ENCODE results near the gene CRLF1.

Gene CRLF1

DNA sequence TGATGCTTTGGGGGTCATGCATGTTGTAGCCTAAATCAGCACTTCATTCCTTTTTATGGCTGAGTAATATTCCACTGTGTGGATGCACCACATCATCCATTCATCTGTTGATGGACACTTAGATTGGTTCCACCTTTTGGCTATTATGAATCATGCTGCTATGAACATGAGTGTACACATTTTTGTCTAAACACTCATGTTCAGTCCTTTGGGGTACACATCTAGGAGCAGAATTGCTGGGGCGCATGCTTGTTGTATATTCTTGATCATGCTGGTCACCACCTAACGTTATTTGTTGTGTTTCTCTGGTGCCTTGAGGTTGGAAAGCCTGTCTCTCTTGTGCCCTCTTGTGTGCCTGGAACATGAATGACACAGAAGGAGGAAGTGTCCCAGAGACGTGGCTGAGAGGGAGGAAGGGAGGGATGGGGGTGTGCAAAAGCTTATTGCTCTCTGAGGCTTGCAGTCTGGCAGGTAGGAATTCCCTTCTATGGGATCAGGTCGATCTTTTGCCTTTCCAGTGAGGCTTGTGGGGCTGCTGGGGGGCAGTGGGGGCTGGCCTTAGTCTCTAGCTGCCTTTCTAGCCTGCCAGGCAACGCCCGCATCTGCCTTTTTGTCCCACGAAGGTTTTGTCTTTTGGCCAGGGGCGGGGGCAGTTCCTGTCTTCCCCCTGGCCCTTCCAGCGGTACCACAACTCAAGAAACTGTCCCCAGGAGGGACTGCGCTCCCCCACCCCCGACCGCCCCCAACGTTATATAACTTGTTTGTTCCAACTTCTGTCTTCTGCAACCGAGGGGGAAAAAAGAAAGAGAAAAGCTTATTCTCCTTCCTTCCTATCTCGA, 37.8 kb upstream of the CRLF1 start:
- Mint-ChIP-seq H3K4me3 (no peak overlapping the region), H3K27ac (no peak overlapping the region), H3K36me3 (ENCODE audit: low read depth) (no peaks in the 10 kb centered on the region), H3K9me3 (no peaks in the 10 kb centered on the region), H3K27me3 (no peaks in the 10 kb centered on the region), H3K4me1 (peaks cover 18% of the 10 kb centered on the region)
- DNase-seq = no peak
- no peak for ATAC-seq

DNA sequence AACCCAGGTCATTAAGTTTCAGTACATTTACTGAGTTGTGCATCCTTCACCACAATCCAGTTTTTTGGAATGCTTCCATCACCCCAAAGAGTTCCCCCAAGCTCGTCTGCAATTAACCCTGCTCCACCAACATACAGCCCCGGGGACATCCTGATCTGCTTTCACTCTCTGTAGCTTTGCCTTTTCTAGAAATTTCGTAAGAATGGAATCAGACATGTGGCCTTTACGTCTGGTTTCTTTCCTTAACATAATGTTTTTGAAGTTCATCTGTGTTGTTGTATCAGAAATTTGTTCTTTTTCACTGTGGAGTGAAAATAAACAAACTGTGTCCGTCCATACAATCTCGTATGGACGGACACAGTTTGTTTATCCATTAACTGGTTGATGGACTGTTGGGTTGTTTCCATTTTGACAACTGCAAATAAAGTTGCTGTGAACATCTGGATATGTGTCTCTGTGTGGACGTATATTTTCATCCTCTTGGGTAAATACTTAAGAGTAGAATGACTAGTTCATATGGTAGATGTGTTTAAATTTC, 33.2 kb upstream of the CRLF1 start:
- no peak overlapping the region for H3K4me3 Mint-ChIP-seq
- ATAC-seq (no peak), DNase-seq (no peak)
- no peak overlapping the region for H3K27ac Mint-ChIP-seq
- no peaks in the 10 kb centered on the region for H3K9me3 Mint-ChIP-seq
- no peaks in the 10 kb centered on the region for H3K36me3 Mint-ChIP-seq (ENCODE audit: low read depth)
- peaks cover 23% of the 10 kb centered on the region for H3K4me1 Mint-ChIP-seq
- H3K27me3 Mint-ChIP-seq = no peaks in the 10 kb centered on the region

DNA sequence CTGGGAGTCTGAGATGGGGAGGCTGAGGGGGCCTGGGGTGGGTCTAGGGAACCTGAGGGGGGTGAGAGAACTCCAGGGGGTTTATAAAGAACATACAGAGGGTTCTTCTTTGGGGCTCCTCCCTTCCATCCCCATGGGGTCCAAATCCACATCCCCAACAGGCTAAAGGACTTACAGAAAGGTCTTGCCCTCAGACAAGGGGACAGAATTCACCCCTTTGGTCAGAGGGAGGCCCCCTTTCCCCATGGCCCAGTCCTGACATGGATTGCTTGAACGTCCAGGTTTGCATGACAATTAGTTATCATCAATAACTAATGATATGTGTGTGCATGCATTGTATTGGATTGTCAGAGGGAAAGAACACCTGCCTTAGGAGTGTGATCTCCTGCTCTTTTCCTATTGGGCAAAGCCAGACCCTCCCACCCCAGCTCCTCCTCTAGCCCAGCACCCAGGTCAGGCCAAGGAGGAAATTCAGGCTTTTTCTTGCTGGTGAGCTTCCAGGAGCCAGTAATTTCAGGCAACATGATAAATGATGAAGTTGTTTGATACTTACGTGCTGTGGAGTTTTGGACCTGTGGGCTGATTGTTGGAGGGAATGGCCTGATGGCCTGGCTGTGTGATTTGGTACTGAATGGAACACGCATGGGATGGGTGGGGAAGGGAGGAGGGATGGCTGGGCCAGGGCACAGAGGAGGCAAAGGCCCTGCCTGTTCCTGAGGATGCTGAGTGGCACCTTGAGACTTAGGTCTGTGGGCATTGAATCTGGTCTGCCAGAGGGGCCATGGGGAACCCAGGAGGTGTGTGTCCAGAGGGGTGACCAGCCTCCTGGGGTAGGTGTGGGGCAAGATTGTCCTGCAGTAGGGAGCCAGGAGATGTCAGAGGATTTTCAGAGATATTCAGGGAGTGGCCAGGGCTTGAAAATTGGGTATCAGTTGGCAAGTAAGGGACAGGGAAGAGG, 31.4 kb upstream of the CRLF1 start:
- no peak for ATAC-seq
- DNase-seq = no peak

DNA sequence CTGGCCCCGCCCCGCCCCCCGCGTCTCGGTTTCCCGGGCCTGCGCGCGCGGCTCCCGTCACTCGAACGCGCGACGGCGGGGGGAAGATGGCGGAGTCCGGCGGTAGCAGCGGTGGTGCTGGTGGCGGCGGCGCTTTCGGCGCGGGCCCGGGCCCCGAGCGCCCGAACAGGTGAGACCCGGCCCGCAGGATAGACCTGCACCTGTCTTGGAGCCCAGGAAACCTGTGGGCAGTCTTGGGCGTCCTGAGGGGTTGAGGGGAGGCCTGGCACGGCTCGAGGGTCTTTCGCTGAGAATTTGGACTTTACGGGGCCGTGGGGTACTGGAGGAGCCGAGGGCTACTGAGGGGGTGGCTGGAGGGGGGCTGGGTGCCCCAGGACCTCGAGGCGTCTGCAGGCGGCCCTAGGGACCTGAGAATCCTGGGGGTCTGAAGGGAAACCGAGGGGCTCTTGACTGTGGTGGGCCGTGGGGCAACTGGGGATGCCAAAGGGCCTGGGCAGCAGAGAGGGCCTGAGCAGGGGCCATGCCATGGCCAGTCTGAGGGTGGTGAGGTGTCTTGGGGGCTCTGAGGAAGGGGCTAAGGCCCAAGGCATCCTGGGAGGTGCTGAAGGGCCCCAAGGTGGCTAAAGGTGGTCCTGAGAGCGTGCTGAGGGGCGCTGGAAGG, 30.5 kb upstream of the CRLF1 start, which contains the start of gene KLHL26:
Gene KLHL26, plus strand, starts transcription at position 60 of the 661 bp plus-strand sequence. Its CDS starts 27 bp downstream, at position 87.
- Mint-ChIP-seq H3K36me3 (ENCODE audit: low read depth) (no peaks in the 10 kb centered on the region), H3K4me3 (peak within 1 kb of the TSS; percentile 85), H3K4me1 (peaks cover 19% of the 10 kb centered on the region), H3K27me3 (peaks cover 2% of the 10 kb centered on the region), H3K9me3 (no peaks in the 10 kb centered on the region), H3K27ac (peak within 1 kb of the TSS; percentile 85)
- DNase-seq (no peak), ATAC-seq (no peak)

More for the DNA sequence above, 31.4 kb upstream of the CRLF1 start:
- Mint-ChIP-seq H3K4me1 (peaks cover 19% of the 10 kb centered on the region), H3K4me3 (peak overlapping the region; percentile 85), H3K36me3 (ENCODE audit: low read depth) (no peaks in the 10 kb centered on the region), H3K27ac (peak overlapping the region; percentile 72), H3K9me3 (no peaks in the 10 kb centered on the region), H3K27me3 (peaks cover 2% of the 10 kb centered on the region)

DNA sequence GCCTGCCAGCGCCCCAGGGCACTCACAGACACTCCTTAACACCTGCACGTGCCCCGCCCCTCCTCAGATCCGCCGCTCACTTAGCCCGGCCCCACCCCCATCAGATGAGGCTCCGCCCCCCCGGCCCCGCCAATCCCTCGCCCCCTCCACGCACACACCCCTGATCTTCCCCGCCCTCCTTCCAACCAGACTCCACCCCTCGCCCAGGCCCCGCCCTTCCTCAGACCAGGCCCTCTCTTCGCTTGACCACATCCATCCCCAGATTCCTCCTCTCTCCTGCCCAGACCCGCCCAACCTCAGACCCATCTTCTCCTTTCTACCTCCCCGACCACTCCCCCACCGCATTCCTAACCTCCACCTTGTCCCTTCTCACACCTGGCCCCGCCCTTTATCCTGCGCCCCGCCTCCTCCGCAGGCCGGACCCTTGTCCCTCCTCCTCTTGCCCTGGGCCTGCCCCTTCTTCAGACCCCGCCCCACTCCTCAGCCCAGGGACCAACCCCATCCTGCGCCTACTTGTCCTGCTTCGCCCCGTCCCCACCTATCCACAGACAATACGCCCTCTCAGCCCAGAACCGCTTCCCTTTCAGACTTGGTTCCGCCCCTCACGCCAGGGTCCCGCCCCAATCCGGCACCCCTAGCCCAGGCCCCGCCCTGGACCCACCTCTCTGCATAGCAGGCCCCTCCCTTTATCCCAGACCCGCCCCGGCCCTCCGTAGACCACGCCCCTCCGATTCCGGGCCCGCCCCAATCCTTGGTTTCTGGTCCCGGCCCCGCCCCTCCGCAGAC, 29.8 kb upstream of the CRLF1 start:
- H3K9me3 Mint-ChIP-seq = no peaks in the 10 kb centered on the region
- DNase-seq (peak; percentile 100), ATAC-seq (peak; percentile 92)
- H3K27ac Mint-ChIP-seq = peak overlapping the region; percentile 85
- no peaks in the 10 kb centered on the region for H3K36me3 Mint-ChIP-seq (ENCODE audit: low read depth)
- H3K27me3 Mint-ChIP-seq = peaks cover 2% of the 10 kb centered on the region
- peak overlapping the region; percentile 85 for H3K4me3 Mint-ChIP-seq
- H3K4me1 Mint-ChIP-seq = peaks cover 19% of the 10 kb centered on the region

DNA sequence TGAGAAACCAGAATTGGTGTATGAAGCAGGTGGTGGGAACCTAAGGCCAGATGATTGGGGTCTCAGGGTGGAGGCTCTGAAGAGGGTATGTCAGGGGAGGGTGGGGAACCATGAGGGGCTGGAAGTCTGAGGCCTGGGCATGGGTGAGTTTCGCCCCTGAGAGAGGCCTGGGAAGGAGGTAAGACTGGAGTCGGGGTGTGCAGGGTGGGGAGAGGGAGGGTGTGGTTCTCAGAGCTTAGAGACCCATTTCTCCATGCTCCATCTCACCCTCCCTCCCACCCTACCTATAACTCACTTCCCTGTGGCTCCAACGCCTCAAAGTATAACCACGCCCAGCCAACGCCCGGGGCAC, 29.2 kb upstream of the CRLF1 start:
- ATAC-seq (no peak), DNase-seq (no peak)
- no peaks in the 10 kb centered on the region for H3K9me3 Mint-ChIP-seq
- no peak overlapping the region for H3K27ac Mint-ChIP-seq
- H3K4me3 Mint-ChIP-seq = peak overlapping the region; percentile 85
- peaks cover 2% of the 10 kb centered on the region for H3K27me3 Mint-ChIP-seq
- no peaks in the 10 kb centered on the region for H3K36me3 Mint-ChIP-seq (ENCODE audit: low read depth)
- peaks cover 19% of the 10 kb centered on the region for H3K4me1 Mint-ChIP-seq

DNA sequence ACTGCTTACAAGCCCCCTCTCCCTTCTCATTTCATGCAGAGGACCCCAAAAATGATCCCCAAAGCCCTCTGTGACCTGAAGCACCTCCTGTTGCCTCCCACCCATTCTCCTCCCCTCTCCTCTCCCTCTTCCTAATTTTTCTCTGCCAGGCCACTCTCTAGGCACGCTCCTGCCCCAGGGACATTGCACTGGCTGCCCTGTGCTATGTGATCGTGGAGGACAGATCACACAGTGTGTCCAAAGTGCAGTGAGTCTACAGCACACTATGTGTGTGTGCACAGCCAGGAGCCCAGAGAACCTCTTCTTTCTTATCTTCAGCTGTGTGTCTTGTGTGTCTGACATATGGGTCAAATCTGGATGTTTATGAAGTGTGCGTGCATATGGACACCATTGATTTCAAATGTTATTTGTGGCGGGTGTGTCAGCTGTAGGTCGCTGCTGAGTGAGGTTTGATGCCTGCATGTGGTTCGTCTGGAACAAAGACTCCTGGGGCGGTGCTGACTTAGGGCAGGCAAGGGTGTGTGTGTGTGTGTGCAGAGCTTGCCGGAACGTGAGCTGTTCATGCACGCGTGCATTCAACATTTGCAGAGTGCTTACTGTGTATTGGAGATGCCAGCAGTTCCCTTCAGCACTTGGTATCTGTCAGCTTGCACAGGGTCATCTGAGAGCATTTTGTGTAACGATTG, 28.2 kb upstream of the CRLF1 start:
- Mint-ChIP-seq H3K4me1 (peaks cover 19% of the 10 kb centered on the region), H3K27ac (no peak overlapping the region), H3K9me3 (no peaks in the 10 kb centered on the region), H3K27me3 (peaks cover 2% of the 10 kb centered on the region), H3K36me3 (ENCODE audit: low read depth) (no peaks in the 10 kb centered on the region), H3K4me3 (no peak overlapping the region)
- no peak for ATAC-seq
- no peak for DNase-seq

DNA sequence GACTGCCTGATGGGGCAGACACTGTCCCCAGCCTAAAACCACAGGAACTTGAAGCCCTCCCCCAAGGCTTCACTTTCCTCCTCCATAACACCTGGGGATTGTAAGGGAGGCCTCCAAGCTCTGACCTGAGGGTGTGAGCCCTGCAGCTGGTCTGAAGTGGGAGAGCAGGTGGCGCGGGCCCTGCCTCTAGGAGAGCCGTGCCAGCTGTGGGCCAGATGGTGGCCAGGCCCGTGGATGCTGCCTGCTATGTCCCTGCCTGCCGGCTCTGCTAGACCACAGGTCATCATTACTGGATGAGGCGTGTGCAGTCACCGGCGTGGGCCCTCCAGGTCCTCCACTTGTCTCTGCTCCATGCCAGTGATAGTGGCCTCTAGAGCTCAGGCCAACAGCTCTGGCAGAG, 26.7 kb upstream of the CRLF1 start:
- Mint-ChIP-seq H3K9me3 (no peaks in the 10 kb centered on the region), H3K27me3 (peaks cover 2% of the 10 kb centered on the region), H3K27ac (no peak overlapping the region), H3K36me3 (ENCODE audit: low read depth) (no peaks in the 10 kb centered on the region), H3K4me3 (no peak overlapping the region), H3K4me1 (peaks cover 18% of the 10 kb centered on the region)
- ATAC-seq = no peak
- no peak for DNase-seq

DNA sequence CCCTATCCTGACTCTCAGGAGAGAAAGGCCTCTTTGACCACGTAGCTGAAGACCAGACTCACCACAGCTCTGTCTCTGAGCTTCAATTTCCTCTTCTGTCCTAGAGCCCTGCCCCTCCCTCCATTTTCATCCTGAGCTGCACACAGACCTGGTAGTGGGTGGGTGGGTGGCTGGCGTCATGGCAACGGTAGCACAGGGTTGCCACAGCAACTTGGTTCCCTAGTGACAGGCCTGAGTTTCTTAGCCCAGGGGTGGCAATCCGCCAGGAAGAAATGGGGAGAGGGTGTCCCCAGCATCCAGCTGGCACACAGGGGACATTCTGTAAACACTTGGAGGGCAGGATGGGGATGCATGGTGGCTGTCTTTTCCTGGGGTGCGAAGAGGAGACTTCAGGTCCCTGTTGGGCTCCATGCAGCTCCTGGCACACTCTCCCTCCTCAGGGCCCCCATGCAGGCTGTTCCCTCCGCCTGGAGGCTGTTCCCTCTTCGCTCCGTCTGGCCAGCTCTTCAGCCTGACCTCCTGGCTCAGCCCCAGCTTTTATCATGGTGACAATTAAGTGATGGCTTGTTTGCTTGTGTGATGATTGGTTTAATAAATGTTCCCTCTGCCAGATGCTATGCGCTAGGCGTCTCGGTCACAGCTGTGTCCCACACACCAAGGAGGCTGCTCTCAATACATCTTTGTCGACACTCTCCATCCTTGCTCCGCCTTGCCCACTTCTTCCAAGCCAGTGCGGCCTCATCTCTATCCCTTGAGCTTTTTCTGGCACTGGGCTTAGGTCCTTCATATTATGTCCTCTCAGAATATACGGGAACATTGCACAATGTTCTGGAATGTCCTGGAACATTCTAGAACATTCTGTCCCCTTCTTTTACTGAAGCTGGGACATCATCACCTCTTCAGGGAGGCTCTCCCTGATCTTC, 22.8 kb upstream of the CRLF1 start:
- Mint-ChIP-seq H3K36me3 (ENCODE audit: low read depth) (no peaks in the 10 kb centered on the region), H3K4me1 (no peaks in the 10 kb centered on the region), H3K4me3 (no peak overlapping the region), H3K9me3 (no peaks in the 10 kb centered on the region), H3K27me3 (no peaks in the 10 kb centered on the region), H3K27ac (peak overlapping the region; percentile 46)
- DNase-seq (no peak), ATAC-seq (no peak)

DNA sequence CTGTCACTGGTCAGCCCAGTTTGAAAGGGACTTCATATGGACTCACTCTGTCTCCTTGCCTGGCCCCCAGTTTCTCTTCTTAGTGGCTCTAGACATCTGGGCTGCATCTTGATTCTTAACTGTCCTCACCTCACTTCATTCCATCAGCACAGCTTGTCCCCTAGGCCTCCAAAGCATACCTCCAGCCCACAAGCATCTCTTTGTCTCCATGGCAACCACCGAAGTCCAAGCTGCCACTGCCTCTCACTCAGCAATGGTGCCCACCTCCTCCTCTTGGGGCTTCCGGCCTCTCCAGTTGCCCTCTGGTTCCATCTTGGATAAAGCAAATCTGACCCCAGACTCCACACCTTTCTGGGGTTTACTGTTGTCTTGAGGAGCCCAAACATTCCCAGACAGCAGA, 20.3 kb upstream of the CRLF1 start:
- no peaks in the 10 kb centered on the region for H3K4me1 Mint-ChIP-seq
- H3K27ac Mint-ChIP-seq = no peak overlapping the region
- H3K4me3 Mint-ChIP-seq = no peak overlapping the region
- DNase-seq (no peak), ATAC-seq (no peak)
- H3K9me3 Mint-ChIP-seq = no peaks in the 10 kb centered on the region
- H3K36me3 Mint-ChIP-seq (ENCODE audit: low read depth) = no peaks in the 10 kb centered on the region
- H3K27me3 Mint-ChIP-seq = peaks cover 5% of the 10 kb centered on the region

DNA sequence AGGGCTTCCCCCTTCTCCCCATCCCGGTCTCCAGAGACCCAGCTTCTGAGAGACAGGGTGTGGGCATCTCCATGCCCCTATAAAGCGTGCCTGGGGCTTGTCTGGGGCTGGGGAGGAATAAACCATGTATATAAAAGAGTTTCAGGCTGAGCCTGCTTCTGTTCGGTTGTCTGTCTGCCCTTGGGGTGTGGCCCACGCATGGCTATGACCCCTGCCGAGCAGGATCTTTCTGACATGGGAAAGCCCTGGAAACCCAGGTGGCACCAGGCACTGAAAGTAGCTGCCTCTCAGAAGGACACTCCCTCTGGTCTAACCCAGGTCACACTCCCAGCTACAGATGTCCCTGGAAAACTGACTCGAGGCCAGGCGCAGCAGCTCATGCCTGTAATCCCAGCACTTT, 14.3 kb upstream of the CRLF1 start:
- no peaks in the 10 kb centered on the region for H3K4me1 Mint-ChIP-seq
- peaks cover 20% of the 10 kb centered on the region for H3K27me3 Mint-ChIP-seq
- ATAC-seq (no peak), DNase-seq (no peak)
- H3K36me3 Mint-ChIP-seq (ENCODE audit: low read depth) = no peaks in the 10 kb centered on the region
- no peaks in the 10 kb centered on the region for H3K9me3 Mint-ChIP-seq
- no peak overlapping the region for H3K4me3 Mint-ChIP-seq
- H3K27ac Mint-ChIP-seq = no peak overlapping the region

DNA sequence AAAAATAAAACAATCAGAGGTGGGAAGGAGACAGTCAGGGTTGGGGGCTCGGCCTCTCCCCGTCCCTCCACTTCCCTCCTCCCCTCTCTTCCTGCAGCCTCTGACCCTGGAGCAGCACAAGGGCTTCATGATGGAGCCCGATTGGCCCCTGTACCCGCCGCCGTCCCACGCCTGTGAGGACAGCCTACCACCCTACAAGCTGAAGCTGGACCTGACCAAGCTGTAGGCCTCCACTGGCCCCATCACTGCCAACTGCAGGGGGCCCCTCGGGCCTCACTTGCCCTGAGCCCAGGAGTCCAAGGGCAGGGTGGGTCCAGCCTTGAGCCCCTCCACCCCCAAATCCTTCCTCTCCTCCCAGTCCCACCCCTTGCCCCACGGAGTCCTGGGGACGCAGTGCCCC, 13.7 kb upstream of the CRLF1 start:
- Mint-ChIP-seq H3K4me1 (no peaks in the 10 kb centered on the region), H3K36me3 (ENCODE audit: low read depth) (no peaks in the 10 kb centered on the region), H3K4me3 (no peak overlapping the region), H3K27ac (no peak overlapping the region), H3K27me3 (peaks cover 26% of the 10 kb centered on the region), H3K9me3 (no peaks in the 10 kb centered on the region)
- DNase-seq (no peak), ATAC-seq (no peak)

Measured in activated naive CD8-positive, alpha-beta T cell treated with anti-CD3 and anti-CD28 coated beads, Interleukin-2, amount 50 U/mL, for 24 hours (primary cell).